ENCODE results near the gene SYT5. TPM values are rescaled to one million over a fixed set of nuclear protein-coding genes. Genes with fewer than 3 reads are reported as not detected.

SYT5 gene
- polyA plus RNA-seq, 1 experiment: 0.15 TPM

- Histone ChIP-seq H3K4me3 (ENCODE audit: low read depth, low read length) (no peak overlapping the region), H3K27me3 (ENCODE audit: control insufficient read depth, insufficient read depth, low read length) (no peaks in the 10 kb centered on the region)
Measured at GRCh38 chr19:55212447-55212846, 32.4 kb upstream of the SYT5 start.

GRCh38 chr19:55209693-55210472, 29.8 kb upstream of the SYT5 start:
- CTCF ChIA-PET: no interaction called here
- TF ChIP-seq CTCF (IDR thresholded peaks at IDR 0.05; ENCODE audit: low read depth, low read length): no peak
- H3K27ac ChIP-seq (ENCODE audit: low read depth, low read length): peak overlapping the region; percentile 86
- no peaks in the 10 kb centered on the region for H3K27me3 ChIP-seq (ENCODE audit: control insufficient read depth, insufficient read depth, low read length)
- peak; percentile 88 for DNase-seq (ENCODE audit: low read depth, low spot score)
- H3K9me3 ChIP-seq (ENCODE audit: control insufficient read depth, insufficient read depth, low read length): peaks cover 15% of the 10 kb centered on the region
- no peak overlapping the region for H3K4me3 ChIP-seq (ENCODE audit: low read depth, low read length)
- POLR2A ChIA-PET: interaction anchor here (1.2 kb wide), 1 partner anchor 21 kb away, joined by 3 read pairs; no protein-coding TSS in a partner anchor

More at GRCh38 chr19:55212447-55212846, 32.4 kb upstream of the SYT5 start:
- POLR2A ChIA-PET: no interaction called here
- no peak overlapping the region for H3K27ac ChIP-seq (ENCODE audit: low read depth, low read length)
- DNase-seq (ENCODE audit: low read depth, low spot score): no peak
- CTCF ChIA-PET: no interaction called here
- TF ChIP-seq CTCF (IDR thresholded peaks at IDR 0.05; ENCODE audit: low read depth, low read length): no peak
- peaks cover 15% of the 10 kb centered on the region for H3K9me3 ChIP-seq (ENCODE audit: control insufficient read depth, insufficient read depth, low read length)

GRCh38 chr19:55208880-55209692, 29.0 kb upstream of the SYT5 start, which contains the start of gene PTPRH:
TSS of gene PTPRH (minus strand) at chr19:55209501. CDS start at chr19:55209433, 68 bp downstream.
- DNase-seq (ENCODE audit: low read depth, low spot score): no peak
- no peaks in the 10 kb centered on the region for H3K27me3 ChIP-seq (ENCODE audit: control insufficient read depth, insufficient read depth, low read length)
- H3K4me3 ChIP-seq (ENCODE audit: low read depth, low read length): no peak within 1 kb of the TSS
- peak within 1 kb of the TSS; percentile 86 for H3K27ac ChIP-seq (ENCODE audit: low read depth, low read length)
- TF ChIP-seq CTCF (IDR thresholded peaks at IDR 0.05; ENCODE audit: low read depth, low read length): no peak
- peaks cover 15% of the 10 kb centered on the region for H3K9me3 ChIP-seq (ENCODE audit: control insufficient read depth, insufficient read depth, low read length)
- ChIA-PET CTCF (no interaction called here), POLR2A (interaction anchor here (1.2 kb wide), 1 partner anchor 20 kb away, joined by 3 read pairs; no protein-coding TSS in a partner anchor)

- CTCF ChIA-PET: interaction anchor here (0.5 to 0.6 kb wide), 2 partner anchors 211 to 1782 kb away, joined by 3 read pairs; no protein-coding TSS in a partner anchor
- DNase-seq (ENCODE audit: low read depth, low spot score): peak; percentile 59
- TF ChIP-seq CTCF (IDR thresholded peaks at IDR 0.05; ENCODE audit: low read depth, low read length): no peak
Measured at GRCh38 chr19:55206664-55207500, 26.8 kb upstream of the SYT5 start.

More at GRCh38 chr19:55206664-55207500, 26.8 kb upstream of the SYT5 start:
- POLR2A ChIA-PET: interaction anchor here (0.6 kb wide), 1 partner anchor 12 kb away, joined by 3 read pairs; no protein-coding TSS in a partner anchor
- Histone ChIP-seq H3K4me3 (ENCODE audit: low read depth, low read length) (peak overlapping the region; percentile 23), H3K27ac (ENCODE audit: low read depth, low read length) (no peak overlapping the region), H3K27me3 (ENCODE audit: control insufficient read depth, insufficient read depth, low read length) (no peaks in the 10 kb centered on the region), H3K9me3 (ENCODE audit: control insufficient read depth, insufficient read depth, low read length) (no peaks in the 10 kb centered on the region)

All from AG04450 (cell line).